GM11168 (cell line): ENCODE measurements around the gene HDHD3.

Experiments
- in situ Hi-C: fragments of 300-500 bp; cut with MboI; formaldehyde crosslinking; loops from one replicate; pipeline ENCODE4 v1.12.0; 2022; ENCODE audit warnings: low sequenced_read_pairs; ENCODE audit not compliant: unreplicated experiment

HDHD3 gene

GRCh38 chr9:113341712-113342410 is 34.9 kb downstream of the HDHD3 start:
- in situ Hi-C loops: no loop called here

- in situ Hi-C loops: no loop called here
Measured at GRCh38 chr9:113340011-113340699, 36.6 kb downstream of the HDHD3 start, which contains the start of gene WDR31. WDR31 (minus strand) TSS chr9:113340275; CDS start chr9:113332022, 8,253 bp downstream.

- in situ Hi-C loops: no loop called here
Measured at GRCh38 chr9:113337714-113338113, 39.1 kb downstream of the HDHD3 start.

DNA sequence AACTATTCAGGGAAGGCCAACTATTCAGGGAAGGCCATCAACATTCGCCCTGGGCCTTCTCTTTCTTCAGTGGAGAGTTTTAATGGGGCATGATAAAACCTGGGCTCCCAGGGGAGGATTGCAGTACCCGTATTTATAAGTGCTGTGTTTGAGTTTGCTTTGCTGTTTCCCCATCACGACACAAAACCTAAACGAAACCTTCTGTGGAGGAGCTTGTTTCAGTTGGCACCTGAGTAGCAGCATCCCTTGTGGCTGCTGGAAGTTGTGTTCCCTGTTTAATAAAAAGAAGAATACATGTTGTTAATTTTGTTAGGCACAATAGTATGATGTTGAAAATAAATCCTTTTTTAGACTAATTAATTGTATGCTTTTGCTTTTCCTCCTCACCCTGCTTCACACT is 45.0 kb downstream of the HDHD3 start:
- in situ Hi-C loops: no loop called here

GRCh38 chr9:113328045-113328782 is 48.6 kb downstream of the HDHD3 start:
- in situ Hi-C loops: no loop called here

DNA sequence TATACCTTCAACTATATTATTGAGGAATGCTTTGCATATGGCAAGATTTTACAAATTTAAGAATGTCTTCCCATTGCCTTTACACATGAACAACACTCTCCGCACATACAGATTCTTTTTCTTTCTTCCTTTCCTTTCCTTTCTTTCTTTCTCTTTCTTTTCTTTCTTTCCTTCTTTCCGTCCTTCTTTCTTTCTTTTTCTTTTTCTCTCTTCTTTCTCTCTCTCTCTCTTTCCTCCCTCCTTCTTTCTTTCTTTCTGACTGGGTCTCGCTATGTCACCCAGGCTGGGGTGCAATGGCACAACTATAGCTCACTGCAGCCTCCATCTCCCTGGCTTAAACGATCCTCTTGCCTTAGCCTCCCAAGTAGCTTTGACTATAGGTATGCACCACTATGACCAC is 50.6 kb downstream of the HDHD3 start:
- in situ Hi-C loops: no loop called here
